Measurements from ENCODE around the gene NENF.

The NENF gene

GRCh38 chr1:212451416-212452322, 18.9 kb downstream of the NENF start:
- 0 out of 2 replicates have a peak, but pooled peaks cover 2% of the 10 kb centered on the region for H3K36me3 ChIP-seq
- H3K9me3 ChIP-seq = no peaks in the 10 kb centered on the region
- no peak for TF ChIP-seq CTCF (IDR thresholded peaks at IDR 0.05; ENCODE audit: low read depth, low read length)
- no peak for DNase-seq
- H3K27me3 ChIP-seq = no peaks in the 10 kb centered on the region
- H3K4me1 ChIP-seq = peaks cover 19% of the 10 kb centered on the region
- no peak overlapping the region for H3K4me3 ChIP-seq (ENCODE audit: low read depth, low read length)

- no peaks in the 10 kb centered on the region for H3K36me3 ChIP-seq
- H3K27me3 ChIP-seq = no peaks in the 10 kb centered on the region
- no peaks in the 10 kb centered on the region for H3K9me3 ChIP-seq
- TF ChIP-seq CTCF (IDR thresholded peaks at IDR 0.05; ENCODE audit: low read depth, low read length) = no peak
- DNase-seq = no peak
- no peak overlapping the region for H3K4me3 ChIP-seq (ENCODE audit: low read depth, low read length)
- peaks cover 19% of the 10 kb centered on the region for H3K4me1 ChIP-seq
Measured at GRCh38 chr1:212452323-212453155, 19.8 kb downstream of the NENF start.

GRCh38 chr1:212453156-212453857, 20.6 kb downstream of the NENF start:
- no peaks in the 10 kb centered on the region for H3K36me3 ChIP-seq
- DNase-seq = no peak
- no peaks in the 10 kb centered on the region for H3K9me3 ChIP-seq
- no peaks in the 10 kb centered on the region for H3K27me3 ChIP-seq
- H3K4me3 ChIP-seq (ENCODE audit: low read depth, low read length) = no peak overlapping the region
- no peak for TF ChIP-seq CTCF (IDR thresholded peaks at IDR 0.05; ENCODE audit: low read depth, low read length)
- peaks cover 19% of the 10 kb centered on the region for H3K4me1 ChIP-seq

GRCh38 chr1:212454741-212455140, 22.0 kb downstream of the NENF start:
- Histone ChIP-seq H3K27me3 (no peaks in the 10 kb centered on the region), H3K36me3 (no peaks in the 10 kb centered on the region), H3K4me1 (peaks cover 19% of the 10 kb centered on the region), H3K9me3 (no peaks in the 10 kb centered on the region), H3K4me3 (ENCODE audit: low read depth, low read length) (no peak overlapping the region)
- no peak for DNase-seq
- no peak for TF ChIP-seq CTCF (IDR thresholded peaks at IDR 0.05; ENCODE audit: low read depth, low read length)

- no peak overlapping the region for H3K4me3 ChIP-seq (ENCODE audit: low read depth, low read length)
- no peak for DNase-seq
- H3K4me1 ChIP-seq = peaks cover 13% of the 10 kb centered on the region
- TF ChIP-seq CTCF (IDR thresholded peaks at IDR 0.05; ENCODE audit: low read depth, low read length) = no peak
- H3K27me3 ChIP-seq = no peaks in the 10 kb centered on the region
- H3K9me3 ChIP-seq = no peaks in the 10 kb centered on the region
- H3K36me3 ChIP-seq = no peaks in the 10 kb centered on the region
Measured at GRCh38 chr1:212455401-212455800, 22.7 kb downstream of the NENF start.
